ENCODE results near the gene C12orf42.

C12orf42 gene

GRCh38 chr12:103421402-103421801, 74.4 kb downstream of the C12orf42 start:
- H3K27ac ChIP-seq (replicated peaks) = no peak overlapping the region
- TF ChIP-seq GABPA (IDR thresholded peaks at IDR 0.05; ENCODE audit: low read depth) = no peak
- TF ChIP-seq SPI1 (IDR thresholded peaks at IDR 0.05; ENCODE audit: borderline replicate concordance, low read depth) = no peak
- no peak for TF ChIP-seq CTCF (IDR thresholded peaks at IDR 0.05; ENCODE audit: insufficient read depth, low read length)
- no peak for TF ChIP-seq REST (IDR thresholded peaks at IDR 0.05; ENCODE audit: insufficient replicate concordance, low read depth)
- no peak for TF ChIP-seq POLR2AphosphoS5 (IDR thresholded peaks at IDR 0.05; ENCODE audit: low read depth)
- no peak overlapping the region for H3K4me3 ChIP-seq (replicated peaks; ENCODE audit: insufficient read depth, low read length)
- no peak for DNase-seq (ENCODE audit: low read depth in 1 of 2, low spot score in 1 of 2)
- H3K27me3 ChIP-seq (ENCODE audit: insufficient read depth, poor library complexity, severe bottlenecking) = no peaks in the 10 kb centered on the region

DNA sequence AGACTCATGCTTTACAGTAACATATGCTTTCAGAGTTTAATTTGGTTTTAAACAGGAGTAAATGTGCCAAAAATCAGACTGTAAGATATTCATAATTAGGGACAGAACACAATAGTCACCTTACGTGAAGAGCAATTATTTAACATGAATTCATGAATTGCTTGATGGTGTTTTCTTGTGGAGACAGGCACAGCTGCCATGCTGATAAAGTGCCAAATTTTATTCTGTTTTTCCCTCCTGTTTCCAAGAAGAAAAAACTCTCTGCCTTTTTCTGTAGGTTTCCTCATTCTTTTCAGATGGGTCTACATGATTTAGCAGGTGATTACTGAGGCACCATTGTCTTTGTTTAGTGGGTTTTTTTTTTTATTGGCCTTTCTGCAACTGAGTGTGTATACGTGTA, 80.1 kb downstream of the C12orf42 start:
- no peak for DNase-seq (ENCODE audit: low read depth in 1 of 2, low spot score in 1 of 2)
- H3K27me3 ChIP-seq (ENCODE audit: insufficient read depth, poor library complexity, severe bottlenecking) = no peaks in the 10 kb centered on the region
- TF ChIP-seq SPI1 (IDR thresholded peaks at IDR 0.05; ENCODE audit: borderline replicate concordance, low read depth) (no peak), REST (IDR thresholded peaks at IDR 0.05; ENCODE audit: insufficient replicate concordance, low read depth) (no peak), POLR2AphosphoS5 (IDR thresholded peaks at IDR 0.05; ENCODE audit: low read depth) (no peak), CTCF (IDR thresholded peaks at IDR 0.05; ENCODE audit: insufficient read depth, low read length) (no peak), GABPA (IDR thresholded peaks at IDR 0.05; ENCODE audit: low read depth) (no peak)
- H3K27ac ChIP-seq (replicated peaks) = no peak overlapping the region
- no peak overlapping the region for H3K4me3 ChIP-seq (replicated peaks; ENCODE audit: insufficient read depth, low read length)

DNA sequence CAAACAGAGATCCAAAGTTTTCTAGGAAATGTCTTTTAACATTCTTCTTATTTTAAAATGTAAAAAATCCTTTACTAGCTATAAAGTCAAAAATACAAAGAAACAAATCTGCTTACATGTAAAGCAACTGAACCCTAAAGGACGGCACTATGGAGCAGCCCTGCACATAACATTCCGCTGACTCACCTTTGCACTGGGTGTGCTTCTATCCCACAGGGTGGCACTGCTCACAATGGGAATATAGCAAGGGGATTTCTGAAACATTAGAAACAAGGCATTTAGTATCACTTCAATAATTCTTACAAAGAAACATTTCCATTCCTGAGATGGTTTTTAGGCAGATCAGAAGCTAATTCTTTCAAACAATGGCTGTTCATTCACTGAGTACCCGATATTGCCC, 94.3 kb downstream of the C12orf42 start:
- no peak for DNase-seq (ENCODE audit: low read depth in 1 of 2, low spot score in 1 of 2)
- H3K4me3 ChIP-seq (replicated peaks; ENCODE audit: insufficient read depth, low read length) = no peak overlapping the region
- no peak overlapping the region for H3K27ac ChIP-seq (replicated peaks)
- no peaks in the 10 kb centered on the region for H3K27me3 ChIP-seq (ENCODE audit: insufficient read depth, poor library complexity, severe bottlenecking)
- no peak for TF ChIP-seq POLR2AphosphoS5 (IDR thresholded peaks at IDR 0.05; ENCODE audit: low read depth)
- TF ChIP-seq GABPA (IDR thresholded peaks at IDR 0.05; ENCODE audit: low read depth) = no peak
- no peak for TF ChIP-seq SPI1 (IDR thresholded peaks at IDR 0.05; ENCODE audit: borderline replicate concordance, low read depth)
- TF ChIP-seq REST (IDR thresholded peaks at IDR 0.05; ENCODE audit: insufficient replicate concordance, low read depth) = no peak
- TF ChIP-seq CTCF (IDR thresholded peaks at IDR 0.05; ENCODE audit: insufficient read depth, low read length) = no peak
